ACC112 (cell line): Measurements from ENCODE around the gene RGS9.
"Not testable (repeated sequence)": the region's sequence is repeated elsewhere in the genome, so short reads cannot be mapped to it uniquely, and the experiment has no call there.

Source experiments
- H2AFZ ChIP-seq: fragments of 200-600 bp; sonication (generic); one replicate; pipeline ENCODE4 v1.6.0; 2017; ENCODE audit warnings: antibody characterized with exemption, low read length; ENCODE audit not compliant: unreplicated experiment
- H3K27ac ChIP-seq: fragments of 200-600 bp; sonication (generic); 2 replicates; pipeline ENCODE4 v1.5.1; 2014; ENCODE audit warnings: low read depth, mild to moderate bottlenecking, antibody characterized with exemption, low read length, moderate library complexity
- H3K27me3 ChIP-seq: fragments of 200-600 bp; sonication (generic); 2 replicates; pipeline ENCODE4 v1.6.1; 2014; ENCODE audit warnings: mild to moderate bottlenecking, antibody characterized with exemption, low read length, moderate library complexity, mixed read lengths; ENCODE audit not compliant: insufficient read depth
- H3K36me3 ChIP-seq: fragments of 200-600 bp; sonication (generic); 2 replicates; pipeline ENCODE4 v1.6.1; 2016; ENCODE audit warnings: mild to moderate bottlenecking, antibody characterized with exemption, low read length, moderate library complexity, mixed read lengths; ENCODE audit not compliant: insufficient read depth
- H3K4me1 ChIP-seq: fragments of 200-600 bp; sonication (generic); one replicate; pipeline ENCODE4 v1.6.1; 2016; ENCODE audit warnings: low read length, mixed read lengths; ENCODE audit not compliant: insufficient read depth, unreplicated experiment, control insufficient read depth
- H3K4me3 ChIP-seq: fragments of 200-600 bp; sonication (generic); 2 replicates; pipeline ENCODE4 v1.5.1; 2014; ENCODE audit warnings: mild to moderate bottlenecking, low read depth, low read length
- H3K79me2 ChIP-seq: fragments of 200-600 bp; sonication (generic); one replicate; pipeline ENCODE4 v1.6.0; 2016; ENCODE audit warnings: low read length; ENCODE audit not compliant: control insufficient read depth, unreplicated experiment, insufficient read depth

Gene RGS9

DNA sequence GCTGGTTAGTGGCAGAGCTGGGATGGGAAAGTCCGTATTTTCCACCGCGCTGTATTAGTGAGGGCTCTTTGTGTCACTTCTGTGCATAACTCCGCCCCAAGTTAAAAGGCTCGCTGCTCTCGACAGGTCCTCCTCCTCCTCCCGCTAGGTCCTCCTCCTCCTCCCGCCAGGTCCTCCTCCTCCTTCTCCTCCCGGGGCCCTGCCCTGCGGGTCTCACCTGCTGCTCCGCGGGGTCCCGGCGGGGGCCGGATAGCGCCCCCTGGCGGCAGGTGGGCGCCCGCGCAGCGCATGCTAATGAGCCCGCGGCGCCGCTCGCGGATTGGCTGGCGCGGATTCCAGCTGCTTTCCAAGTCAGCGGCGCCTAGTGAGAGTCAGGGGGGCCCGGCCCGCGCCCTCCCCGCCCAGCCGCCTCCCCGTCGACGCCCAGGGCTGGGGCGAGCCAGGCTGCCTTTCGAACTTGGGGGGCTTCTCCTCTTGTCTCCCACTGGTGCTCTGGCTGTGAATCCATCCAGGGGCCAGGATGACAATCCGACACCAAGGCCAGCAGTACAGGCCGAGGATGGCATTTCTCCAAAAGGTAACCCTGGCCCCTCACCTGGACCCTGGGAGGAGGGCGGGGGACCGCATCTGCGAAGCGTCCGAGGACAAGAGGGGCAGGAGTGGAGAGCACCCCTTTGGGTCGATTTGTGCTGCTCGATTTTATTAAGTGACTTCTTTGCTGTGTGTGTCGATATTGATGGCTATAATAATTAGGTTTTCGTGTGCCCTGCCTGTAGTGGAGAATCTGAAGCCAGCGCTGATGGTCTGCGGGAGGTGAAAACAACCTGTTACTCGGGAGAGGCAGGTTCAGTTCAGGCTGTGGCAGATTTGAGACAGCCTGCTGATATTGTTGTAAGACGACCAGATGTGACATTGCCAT is at the start of gene RGS9:
RGS9 (plus strand) TSS at position 350 of the 919 bp plus-strand sequence; CDS start at position 521, 171 bp downstream.
- peaks cover 27% of the 10 kb centered on the region for H3K27me3 ChIP-seq
- H3K79me2 ChIP-seq = no peaks in the 10 kb centered on the region
- H3K4me3 ChIP-seq = peak within 1 kb of the TSS; percentile 73
- peak within 1 kb of the TSS; percentile 14 for H2AFZ ChIP-seq
- H3K27ac ChIP-seq = no peak within 1 kb of the TSS
- no peaks in the 10 kb centered on the region for H3K4me1 ChIP-seq
- no peaks in the 10 kb centered on the region for H3K36me3 ChIP-seq

DNA sequence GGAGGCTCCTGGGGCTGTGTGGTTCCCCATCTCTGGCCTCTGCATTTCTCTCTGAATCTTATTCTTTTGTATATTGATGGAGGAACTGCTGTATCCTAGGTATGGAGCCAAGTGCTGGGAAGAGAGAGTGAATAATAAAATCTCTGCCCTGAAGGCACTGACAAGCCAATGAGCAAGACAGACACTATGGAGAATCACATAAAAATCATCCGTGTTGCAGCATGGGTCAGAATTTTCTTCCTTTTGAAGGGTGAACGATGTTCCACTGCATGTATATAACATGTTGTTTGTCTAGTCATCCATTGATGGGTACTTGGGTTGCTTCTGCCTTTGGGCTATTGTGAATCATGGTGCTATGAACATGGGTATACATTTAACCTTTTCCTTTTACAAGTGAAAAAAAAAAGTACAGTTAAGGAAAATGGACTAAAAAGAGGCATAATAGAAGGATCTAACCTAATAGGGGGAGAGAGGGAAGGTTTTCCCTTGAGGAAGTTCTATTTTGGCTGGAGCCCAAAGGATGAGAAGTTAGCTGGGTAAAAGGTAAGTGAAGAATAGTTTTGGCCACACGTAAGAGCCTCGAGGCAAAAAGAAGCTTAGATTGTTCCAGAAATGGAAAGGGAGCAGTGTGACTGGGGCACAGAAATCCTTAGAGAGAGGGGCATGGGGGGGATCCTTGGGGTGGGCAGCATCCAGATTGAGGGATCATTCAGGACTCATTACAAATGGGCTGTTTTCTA is 48.4 kb upstream of the RGS9 start:
- no peaks in the 10 kb centered on the region for H3K79me2 ChIP-seq
- H3K27ac ChIP-seq = no peak overlapping the region
- H2AFZ ChIP-seq = no peak overlapping the region

DNA sequence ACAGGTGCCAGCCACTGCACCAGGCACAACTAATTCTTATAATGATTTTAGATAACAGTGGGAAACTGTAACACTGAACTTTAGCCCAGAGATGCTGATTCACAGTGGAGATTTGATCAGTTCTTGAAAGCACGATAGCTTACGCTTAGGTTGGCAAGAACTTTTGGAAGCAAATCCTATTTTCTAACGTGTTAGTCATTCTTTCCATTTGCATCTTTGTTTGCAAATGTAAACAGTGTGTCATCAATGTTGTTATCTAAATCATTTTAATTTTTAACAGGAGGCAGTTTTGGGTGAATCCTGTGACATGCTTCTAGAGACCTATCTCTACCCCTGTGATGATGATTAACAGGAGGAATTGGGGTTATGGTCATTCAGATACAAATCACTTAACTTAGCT is 44.9 kb upstream of the RGS9 start:
- Histone ChIP-seq H3K27ac (no peak overlapping the region), H3K36me3 (no peaks in the 10 kb centered on the region), H3K4me3 (no peak overlapping the region), H3K4me1 (no peaks in the 10 kb centered on the region), H2AFZ (no peak overlapping the region), H3K79me2 (no peaks in the 10 kb centered on the region), H3K27me3 (peaks cover 5% of the 10 kb centered on the region; the same call in 1 of the 2 replicates)

More for the DNA sequence above, 48.4 kb upstream of the RGS9 start:
- Histone ChIP-seq H3K4me3 (no peak overlapping the region), H3K36me3 (no peaks in the 10 kb centered on the region), H3K27me3 (peaks cover 5% of the 10 kb centered on the region; the same call in 1 of the 2 replicates), H3K4me1 (no peaks in the 10 kb centered on the region)

DNA sequence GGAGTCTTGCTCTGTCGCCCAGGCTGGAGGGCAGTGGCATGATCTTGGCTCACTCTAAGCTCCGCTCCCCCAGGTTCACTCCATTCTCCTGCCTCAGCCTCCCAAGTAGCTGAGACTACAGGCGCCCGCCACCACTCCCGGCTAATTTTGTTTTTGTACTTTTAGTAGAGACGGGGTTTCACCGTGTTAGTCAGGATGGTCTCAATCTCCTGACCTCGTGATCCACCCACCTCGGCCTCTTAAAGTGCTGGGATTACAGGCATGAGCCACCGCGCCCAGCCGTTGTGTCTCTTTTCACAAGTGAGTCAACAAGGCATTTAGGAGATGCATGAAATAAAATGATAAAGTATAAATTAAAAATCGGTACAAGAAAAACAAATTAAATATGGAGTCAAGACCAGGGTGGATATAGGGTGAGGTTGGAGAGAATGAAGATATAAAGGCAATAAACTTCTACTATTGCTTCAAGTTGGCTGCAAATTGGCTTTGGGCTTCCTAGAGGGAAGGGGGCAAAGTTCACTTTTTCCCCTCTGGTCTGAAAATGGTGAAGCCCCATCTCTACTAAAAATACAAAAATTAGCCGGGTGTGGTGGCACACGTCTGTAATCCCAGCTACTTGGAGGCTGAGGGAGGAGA is 44.3 kb upstream of the RGS9 start:
- H3K4me1 ChIP-seq, H3K36me3 ChIP-seq, H2AFZ ChIP-seq, H3K27me3 ChIP-seq, H3K4me3 ChIP-seq, H3K27ac ChIP-seq, H3K79me2 ChIP-seq: not testable (repeated sequence)

DNA sequence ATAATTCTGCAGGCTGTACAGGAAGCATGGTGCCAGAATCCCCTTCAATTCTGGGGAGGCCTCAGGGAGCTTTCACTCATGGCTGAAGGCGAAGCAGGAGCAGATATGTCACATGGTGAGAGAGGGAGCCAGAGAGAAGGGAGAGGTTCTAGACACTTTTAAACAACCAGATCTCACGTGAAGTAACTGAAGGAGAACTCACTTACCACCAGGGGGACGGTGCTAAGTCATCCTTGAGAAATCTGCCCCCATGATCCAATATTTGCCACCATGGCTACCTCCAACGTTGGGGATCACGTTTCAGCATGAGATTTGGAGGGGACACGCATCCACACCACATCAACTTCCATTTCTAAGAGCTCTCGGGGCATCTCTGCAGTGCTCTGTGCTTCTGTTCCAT is 43.2 kb upstream of the RGS9 start:
- no peaks in the 10 kb centered on the region for H3K79me2 ChIP-seq
- no peaks in the 10 kb centered on the region for H3K36me3 ChIP-seq
- no peak overlapping the region for H3K4me3 ChIP-seq
- no peaks in the 10 kb centered on the region for H3K4me1 ChIP-seq
- no peak overlapping the region for H3K27ac ChIP-seq
- no peak overlapping the region for H2AFZ ChIP-seq
- peaks cover 5% of the 10 kb centered on the region; the same call in 1 of the 2 replicates for H3K27me3 ChIP-seq

DNA sequence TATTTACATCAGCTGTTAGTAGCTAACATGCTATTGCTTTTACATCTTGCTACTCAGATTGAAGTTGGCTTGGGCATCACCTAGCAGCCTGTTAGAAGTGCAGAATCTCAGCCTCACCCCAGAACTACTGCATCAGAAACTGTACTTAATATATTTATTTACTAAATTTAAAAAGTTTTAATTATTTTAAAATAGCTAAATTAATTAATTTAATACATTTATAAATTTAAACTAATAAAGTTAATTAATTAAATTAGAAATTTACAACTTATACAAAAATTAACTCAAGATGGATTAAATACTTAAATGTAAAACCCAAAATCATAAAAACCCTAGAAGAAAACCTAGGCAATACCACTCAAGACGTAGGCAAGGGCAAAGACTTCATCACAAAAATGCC is 41.7 kb upstream of the RGS9 start:
- Histone ChIP-seq H3K27me3 (no peaks in the 10 kb centered on the region), H3K4me3 (no peak overlapping the region), H3K79me2 (no peaks in the 10 kb centered on the region), H3K4me1 (peaks cover 5% of the 10 kb centered on the region), H2AFZ (no peak overlapping the region), H3K27ac (no peak overlapping the region), H3K36me3 (no peaks in the 10 kb centered on the region)

DNA sequence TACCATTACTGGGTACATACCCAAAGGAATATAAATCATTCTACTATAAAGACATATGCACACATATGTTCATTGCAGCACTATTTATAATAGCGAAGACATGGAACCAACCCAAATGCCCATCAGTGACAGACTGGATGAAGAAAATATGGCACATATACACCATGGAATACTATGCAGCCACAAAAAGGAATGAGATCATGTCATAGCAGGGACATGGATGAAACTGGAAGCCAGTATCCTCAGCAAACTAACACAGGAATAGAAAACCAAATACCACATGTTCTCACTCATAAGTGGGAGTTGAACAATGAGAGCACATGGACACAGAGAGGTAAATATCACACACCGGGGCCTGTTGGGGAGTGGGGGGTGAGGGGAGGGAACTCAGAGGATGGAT is 40.8 kb upstream of the RGS9 start:
- H3K27me3 ChIP-seq, H3K36me3 ChIP-seq: not testable (repeated sequence)

DNA sequence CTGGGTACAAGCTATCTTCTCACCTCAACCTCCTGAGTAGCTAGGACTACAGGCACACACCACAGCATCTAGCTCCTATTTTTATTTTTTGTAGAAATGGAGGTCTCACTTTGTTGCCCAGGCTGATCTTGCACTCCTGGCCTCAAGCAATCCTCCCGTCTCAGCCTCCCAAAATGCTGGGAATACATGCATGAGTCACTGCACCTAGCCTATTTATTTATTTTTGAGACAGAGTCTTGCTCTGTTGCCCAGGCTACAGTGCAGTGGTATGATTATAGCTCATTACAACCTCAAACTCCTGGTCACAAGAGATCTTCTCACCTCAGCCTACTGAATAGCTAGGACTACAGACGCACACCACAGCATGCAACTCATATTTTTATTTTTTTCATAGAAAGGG is 40.1 kb upstream of the RGS9 start:
- Histone ChIP-seq H3K4me3 (no peak overlapping the region), H3K79me2 (no peaks in the 10 kb centered on the region), H3K27ac (no peak overlapping the region), H3K36me3 (no peaks in the 10 kb centered on the region), H2AFZ (no peak overlapping the region), H3K27me3 (no peaks in the 10 kb centered on the region), H3K4me1 (peaks cover 5% of the 10 kb centered on the region)

More for the DNA sequence above, 40.8 kb upstream of the RGS9 start:
- not testable (repeated sequence) for H3K4me1 ChIP-seq, H2AFZ ChIP-seq, H3K4me3 ChIP-seq, H3K79me2 ChIP-seq, H3K27ac ChIP-seq

DNA sequence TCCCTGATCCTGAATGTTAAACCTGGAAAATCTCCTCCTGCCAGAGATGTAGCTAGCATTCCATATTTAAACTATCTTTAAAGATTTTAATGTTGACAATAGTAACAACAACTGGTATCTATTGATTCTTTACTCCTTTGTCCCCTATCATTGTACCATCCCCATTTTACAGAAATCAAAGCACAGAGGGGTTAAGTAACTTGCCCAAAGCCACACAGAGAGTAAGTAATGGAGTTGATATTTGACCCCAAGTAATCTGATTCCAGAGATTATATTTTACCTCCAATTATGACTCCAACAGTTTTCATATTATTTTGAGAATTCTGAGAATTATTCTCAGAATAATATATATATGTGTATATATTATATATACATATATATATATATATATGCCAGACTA is 37.7 kb upstream of the RGS9 start:
- peak overlapping the region; percentile 67 for H3K27ac ChIP-seq
- no peaks in the 10 kb centered on the region for H3K79me2 ChIP-seq
- H3K36me3 ChIP-seq = no peaks in the 10 kb centered on the region
- H3K4me1 ChIP-seq = peaks cover 5% of the 10 kb centered on the region
- no peak overlapping the region for H2AFZ ChIP-seq
- H3K4me3 ChIP-seq = peak overlapping the region; percentile 42; the same call in 1 of the 2 replicates
- H3K27me3 ChIP-seq = no peaks in the 10 kb centered on the region

DNA sequence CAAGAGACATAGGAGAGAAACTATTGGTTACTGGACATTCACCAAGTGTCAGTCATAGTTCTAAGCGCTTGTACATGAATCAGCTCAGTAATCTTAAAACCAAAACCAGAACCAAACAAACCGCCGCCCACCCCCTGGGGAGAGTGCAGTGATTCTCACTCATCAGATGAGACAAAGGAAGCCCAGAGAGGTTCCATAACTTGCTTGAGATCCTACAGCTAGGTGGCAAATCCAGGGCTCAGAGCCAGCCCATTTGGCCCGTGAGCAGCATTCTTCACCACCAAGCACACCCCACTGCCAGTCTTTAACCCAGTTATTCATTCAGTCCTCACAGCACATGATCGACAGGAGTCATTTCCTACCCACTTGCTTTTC is 37.2 kb upstream of the RGS9 start:
- Histone ChIP-seq H3K27ac (peak overlapping the region; percentile 89), H3K79me2 (no peaks in the 10 kb centered on the region), H3K36me3 (no peaks in the 10 kb centered on the region), H3K27me3 (no peaks in the 10 kb centered on the region), H3K4me1 (peaks cover 5% of the 10 kb centered on the region), H2AFZ (peak overlapping the region; percentile 73), H3K4me3 (peak overlapping the region; percentile 83)
